ENCODE data around the gene DNA2.

DNA sequence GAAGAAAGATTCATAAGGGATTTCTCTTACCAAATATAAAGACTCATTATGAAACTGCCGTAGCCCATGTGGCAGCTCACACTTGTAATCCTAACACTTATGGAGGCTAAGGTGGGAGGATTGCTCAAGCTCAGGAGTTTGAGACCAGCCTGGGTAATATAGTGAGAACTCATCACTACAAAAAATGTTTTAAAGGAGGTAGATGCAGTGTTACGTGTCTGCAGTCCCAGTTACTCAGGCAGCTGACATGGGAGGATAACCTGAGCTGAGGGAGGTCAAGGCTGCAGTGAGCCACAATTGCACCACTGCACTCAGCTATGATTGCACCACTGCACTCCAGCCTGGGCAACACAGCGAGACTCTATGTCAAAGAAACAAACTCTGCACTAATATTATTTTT is 18.1 kb upstream of the DNA2 start:
- TF ChIP-seq EP300 (IDR thresholded peaks at IDR 0.05; ENCODE audit: borderline replicate concordance in 1 of 2, low read depth in 1 of 2, low read length in 1 of 2): no peak
- no peak for TF ChIP-seq PBX3 (IDR thresholded peaks at IDR 0.05)
- TF ChIP-seq GABPA (IDR thresholded peaks at IDR 0.05; ENCODE audit: low read depth): no peak
- no peak for TF ChIP-seq YY1 (IDR thresholded peaks at IDR 0.05; ENCODE audit: low read depth)
- TF ChIP-seq, protein P1, sequence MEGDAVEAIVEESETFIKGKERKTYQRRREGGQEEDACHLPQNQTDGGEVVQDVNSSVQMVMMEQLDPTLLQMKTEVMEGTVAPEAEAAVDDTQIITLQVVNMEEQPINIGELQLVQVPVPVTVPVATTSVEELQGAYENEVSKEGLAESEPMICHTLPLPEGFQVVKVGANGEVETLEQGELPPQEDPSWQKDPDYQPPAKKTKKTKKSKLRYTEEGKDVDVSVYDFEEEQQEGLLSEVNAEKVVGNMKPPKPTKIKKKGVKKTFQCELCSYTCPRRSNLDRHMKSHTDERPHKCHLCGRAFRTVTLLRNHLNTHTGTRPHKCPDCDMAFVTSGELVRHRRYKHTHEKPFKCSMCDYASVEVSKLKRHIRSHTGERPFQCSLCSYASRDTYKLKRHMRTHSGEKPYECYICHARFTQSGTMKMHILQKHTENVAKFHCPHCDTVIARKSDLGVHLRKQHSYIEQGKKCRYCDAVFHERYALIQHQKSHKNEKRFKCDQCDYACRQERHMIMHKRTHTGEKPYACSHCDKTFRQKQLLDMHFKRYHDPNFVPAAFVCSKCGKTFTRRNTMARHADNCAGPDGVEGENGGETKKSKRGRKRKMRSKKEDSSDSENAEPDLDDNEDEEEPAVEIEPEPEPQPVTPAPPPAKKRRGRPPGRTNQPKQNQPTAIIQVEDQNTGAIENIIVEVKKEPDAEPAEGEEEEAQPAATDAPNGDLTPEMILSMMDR (IDR thresholded peaks at IDR 0.05): no peak
